Measurements from ENCODE around the gene CATSPERD. TPM values are rescaled to one million over a fixed set of nuclear protein-coding genes. Genes with fewer than 3 reads are reported as not detected.
"Not testable (repeated sequence)": the region's sequence is repeated elsewhere in the genome, so short reads cannot be mapped to it uniquely, and the experiment has no call there.

CATSPERD gene
- total RNA-seq, 1 experiment from 2014 or later = not detected

- Histone ChIP-seq H3K4me3 (ENCODE audit: low read length) (no peak overlapping the region), H3K36me3 (ENCODE audit: low read depth, low read length) (no peaks in the 10 kb centered on the region), H3K9ac (ENCODE audit: low read length) (no peak overlapping the region), H3K27me3 (ENCODE audit: low read length) (no peaks in the 10 kb centered on the region), H3K9me3 (ENCODE audit: low read length) (no peaks in the 10 kb centered on the region), H2AFZ (ENCODE audit: low read length) (no peak overlapping the region), H3K9me2 (replicated peaks; ENCODE audit: low read length) (no peaks in the 10 kb centered on the region), H3F3A (ENCODE audit: low read length, unreplicated experiment) (no peaks in the 10 kb centered on the region), H3K27ac (ENCODE audit: low read length) (no peak overlapping the region), H3K79me2 (ENCODE audit: low read length) (no peaks in the 10 kb centered on the region), H3K4me2 (ENCODE audit: low read length) (no peak overlapping the region), H3K4me1 (ENCODE audit: insufficient read depth, low read length) (no peaks in the 10 kb centered on the region), H4K20me1 (ENCODE audit: low read length) (no peaks in the 10 kb centered on the region)
- ChIA-PET POLR2A (ENCODE audit: unreplicated experiment) (interaction anchor here (0.6 to 0.7 kb wide), 2 partner anchors 21 to 124 kb away, joined by 3 to 4 read pairs; no protein-coding TSS in a partner anchor), CTCF (no interaction called here)
- intact Hi-C loops (cut with micrococcal nuclease) = no loop called here
- no TSS peak for BruUV-seq (replicated peaks)
- DNase-seq (no peak), ATAC-seq (no peak)
- TF ChIP-seq CTCF (conservative IDR thresholded peaks at IDR 0.05; ENCODE audit: low read depth, low read length) (no peak), EZH2phosphoT487 (IDR thresholded peaks at IDR 0.05; ENCODE audit: borderline replicate concordance, low read length) (no peak), EZH2 (IDR thresholded peaks at IDR 0.05; ENCODE audit: low read length, unreplicated experiment) (no peak)
Observed at GRCh38 chr19:5774921-5775320, 54.5 kb downstream of the CATSPERD start.

- intact Hi-C loops (cut with micrococcal nuclease) = no loop called here
- Histone ChIP-seq H3F3A (ENCODE audit: low read length, unreplicated experiment) (no peaks in the 10 kb centered on the region), H3K9ac (ENCODE audit: low read length) (no peak overlapping the region), H3K9me3 (ENCODE audit: low read length) (no peaks in the 10 kb centered on the region), H2AFZ (ENCODE audit: low read length) (no peak overlapping the region), H3K27me3 (ENCODE audit: low read length) (no peaks in the 10 kb centered on the region), H3K79me2 (ENCODE audit: low read length) (no peaks in the 10 kb centered on the region), H3K4me3 (ENCODE audit: low read length) (no peak overlapping the region), H3K4me1 (ENCODE audit: insufficient read depth, low read length) (no peaks in the 10 kb centered on the region), H3K36me3 (ENCODE audit: low read depth, low read length) (no peaks in the 10 kb centered on the region), H3K4me2 (ENCODE audit: low read length) (0 out of 2 replicates have a peak overlapping the region, but pooled peaks have one; percentile 19), H3K9me2 (replicated peaks; ENCODE audit: low read length) (no peaks in the 10 kb centered on the region), H3K27ac (ENCODE audit: low read length) (no peak overlapping the region), H4K20me1 (ENCODE audit: low read length) (no peaks in the 10 kb centered on the region)
- ATAC-seq (peak; percentile 37; the same call in 1 of the 2 replicates), DNase-seq (peak; percentile 93)
- CTCF ChIA-PET = interaction anchor here (0.6 kb wide), 1 partner anchor 44 kb away, joined by 5 read pairs; no protein-coding TSS in a partner anchor
- BruUV-seq (replicated peaks) = no TSS peak
- TF ChIP-seq EZH2 (IDR thresholded peaks at IDR 0.05; ENCODE audit: low read length, unreplicated experiment) = no peak
- TF ChIP-seq EZH2phosphoT487 (IDR thresholded peaks at IDR 0.05; ENCODE audit: borderline replicate concordance, low read length) = no peak
- no peak for TF ChIP-seq CTCF (conservative IDR thresholded peaks at IDR 0.05; ENCODE audit: low read depth, low read length)
- POLR2A ChIA-PET (ENCODE audit: unreplicated experiment) = interaction anchor here (0.6 kb wide), 1 partner anchor 123 kb away, joined by 4 read pairs; no protein-coding TSS in a partner anchor
Observed at GRCh38 chr19:5775668-5776309, 55.4 kb downstream of the CATSPERD start.

GRCh38 chr19:5778402-5778801 is 58.0 kb downstream of the CATSPERD start:
- ChIA-PET CTCF (interaction anchor here (0.6 kb wide), 1 partner anchor 26 kb away, joined by 9 read pairs; no protein-coding TSS in a partner anchor), POLR2A (ENCODE audit: unreplicated experiment) (no interaction called here)
- Histone ChIP-seq H3K4me3 (ENCODE audit: low read length) (no peak overlapping the region), H3K4me2 (ENCODE audit: low read length) (no peak overlapping the region), H3K9me3 (ENCODE audit: low read length) (no peaks in the 10 kb centered on the region), H3K4me1 (ENCODE audit: insufficient read depth, low read length) (no peaks in the 10 kb centered on the region), H4K20me1 (ENCODE audit: low read length) (no peaks in the 10 kb centered on the region), H3K27me3 (ENCODE audit: low read length) (no peaks in the 10 kb centered on the region), H3K27ac (ENCODE audit: low read length) (no peak overlapping the region), H2AFZ (ENCODE audit: low read length) (no peak overlapping the region), H3K79me2 (ENCODE audit: low read length) (no peaks in the 10 kb centered on the region), H3K9me2 (replicated peaks; ENCODE audit: low read length) (no peaks in the 10 kb centered on the region), H3F3A (ENCODE audit: low read length, unreplicated experiment) (no peaks in the 10 kb centered on the region), H3K36me3 (ENCODE audit: low read depth, low read length) (no peaks in the 10 kb centered on the region), H3K9ac (ENCODE audit: low read length) (no peak overlapping the region)
- ATAC-seq (no peak), DNase-seq (no peak)
- intact Hi-C loops (cut with micrococcal nuclease) = no loop called here
- no peak for TF ChIP-seq EZH2 (IDR thresholded peaks at IDR 0.05; ENCODE audit: low read length, unreplicated experiment)
- TF ChIP-seq CTCF (conservative IDR thresholded peaks at IDR 0.05; ENCODE audit: low read depth, low read length) = no peak
- TF ChIP-seq EZH2phosphoT487 (IDR thresholded peaks at IDR 0.05; ENCODE audit: borderline replicate concordance, low read length) = no peak
- no TSS peak for BruUV-seq (replicated peaks)

- H2AFZ ChIP-seq (ENCODE audit: low read length); H3K4me3 ChIP-seq (ENCODE audit: low read length); H3K79me2 ChIP-seq (ENCODE audit: low read length); BruUV-seq (replicated peaks); H3K9ac ChIP-seq (ENCODE audit: low read length); ATAC-seq; intact Hi-C loops (cut with micrococcal nuclease); H3K4me2 ChIP-seq (ENCODE audit: low read length); H3K9me3 ChIP-seq (ENCODE audit: low read length); H3K27me3 ChIP-seq (ENCODE audit: low read length); CTCF ChIA-PET; H3K27ac ChIP-seq (ENCODE audit: low read length); H3K9me2 ChIP-seq (replicated peaks; ENCODE audit: low read length); H3K4me1 ChIP-seq (ENCODE audit: insufficient read depth, low read length); H3K36me3 ChIP-seq (ENCODE audit: low read depth, low read length); DNase-seq; H3F3A ChIP-seq (ENCODE audit: low read length, unreplicated experiment); H4K20me1 ChIP-seq (ENCODE audit: low read length): not testable (repeated sequence)
- POLR2A ChIA-PET (ENCODE audit: unreplicated experiment) = interaction anchor here (0.6 kb wide), 1 partner anchor 377 kb away, joined by 10 read pairs; no protein-coding TSS in a partner anchor
Observed at GRCh38 chr19:5780916-5781315, 60.5 kb downstream of the CATSPERD start.
